Hematopoietic multipotent progenitor cell treated with erythropoietin and hydrocortisone succinate and interleukin-3 and kit ligand, for 15 days (in vitro differentiated cells): Measurements from ENCODE around the gene TAS1R3.
"Not testable (repeated sequence)": the region's sequence is repeated elsewhere in the genome, so short reads cannot be mapped to it uniquely, and the experiment has no call there.

Source experiments
- DNase-seq: peaks from one replicate; pipeline ENCODE4 v3.0.0-alpha.2; 2015; ENCODE audit warnings: low spot score

TAS1R3 gene

DNA sequence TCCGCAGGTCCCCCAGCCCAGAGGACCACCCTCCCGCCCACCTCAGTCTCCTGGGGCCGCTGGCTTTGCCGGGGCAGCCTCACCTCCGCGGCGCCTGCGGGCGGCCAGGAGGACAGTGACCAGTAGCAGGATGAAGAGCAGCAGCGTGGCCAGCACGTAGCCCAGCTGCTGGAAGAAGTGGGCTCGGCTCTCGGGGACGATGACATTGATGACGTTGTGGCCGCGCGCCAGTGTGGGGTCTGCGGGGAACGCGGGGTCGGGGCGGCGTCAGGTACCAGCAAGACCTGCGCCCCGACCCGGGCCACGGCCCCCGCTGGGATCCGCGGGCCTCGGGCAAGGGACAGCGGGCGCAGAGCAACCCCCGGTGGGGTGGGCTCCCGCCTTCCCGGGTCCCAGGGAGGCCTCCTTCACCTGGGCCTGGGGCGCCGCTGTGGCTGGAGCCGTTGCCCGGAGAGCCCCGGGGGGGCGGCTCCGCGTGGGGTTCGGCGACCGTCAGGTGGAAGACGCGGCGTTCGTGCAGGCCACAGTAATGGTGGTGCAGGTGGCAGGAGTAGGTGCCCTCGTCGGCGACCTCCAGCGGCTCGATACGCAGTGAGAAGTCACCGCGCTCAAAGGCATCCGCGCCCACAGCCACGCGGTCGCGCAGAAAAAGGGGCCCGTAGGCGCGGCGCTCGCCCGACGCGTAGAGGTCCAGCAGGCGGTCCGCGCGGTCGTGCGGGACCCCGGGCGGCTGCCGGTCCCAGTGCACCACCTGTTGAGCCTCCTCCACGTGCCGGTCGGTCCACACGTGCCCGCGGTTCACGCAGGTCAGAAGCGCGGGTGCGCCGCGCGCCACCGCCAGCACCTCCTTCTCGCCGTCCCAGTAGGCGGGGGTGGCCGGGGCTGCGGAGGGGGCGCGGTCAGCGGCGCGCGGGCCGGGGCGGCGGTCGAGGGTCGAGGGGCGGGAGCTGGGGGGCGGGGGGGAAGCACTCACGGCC is 23.5 kb downstream of the TAS1R3 start:
- no peak for DNase-seq

DNA sequence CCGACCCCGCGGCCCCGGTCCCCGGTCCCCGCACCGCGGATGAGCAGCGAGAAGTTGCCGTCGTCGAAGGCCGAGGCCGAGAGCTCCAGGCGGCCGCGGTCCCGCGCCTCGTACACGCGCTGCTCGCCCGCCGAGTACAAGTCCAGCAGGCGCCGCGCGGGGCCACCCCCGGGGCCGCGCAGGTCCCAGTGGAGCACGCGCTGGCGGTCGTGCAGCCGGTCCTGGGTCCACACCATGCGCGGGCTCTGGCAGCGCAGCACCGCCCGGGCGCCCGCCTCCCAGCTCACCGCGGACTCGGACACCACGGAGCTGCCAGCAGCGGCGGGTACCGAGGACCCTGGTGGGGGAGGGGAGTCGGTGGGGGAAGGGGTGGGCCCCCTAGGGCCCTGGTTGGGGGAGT is 24.3 kb downstream of the TAS1R3 start:
- DNase-seq, result no peak

DNA sequence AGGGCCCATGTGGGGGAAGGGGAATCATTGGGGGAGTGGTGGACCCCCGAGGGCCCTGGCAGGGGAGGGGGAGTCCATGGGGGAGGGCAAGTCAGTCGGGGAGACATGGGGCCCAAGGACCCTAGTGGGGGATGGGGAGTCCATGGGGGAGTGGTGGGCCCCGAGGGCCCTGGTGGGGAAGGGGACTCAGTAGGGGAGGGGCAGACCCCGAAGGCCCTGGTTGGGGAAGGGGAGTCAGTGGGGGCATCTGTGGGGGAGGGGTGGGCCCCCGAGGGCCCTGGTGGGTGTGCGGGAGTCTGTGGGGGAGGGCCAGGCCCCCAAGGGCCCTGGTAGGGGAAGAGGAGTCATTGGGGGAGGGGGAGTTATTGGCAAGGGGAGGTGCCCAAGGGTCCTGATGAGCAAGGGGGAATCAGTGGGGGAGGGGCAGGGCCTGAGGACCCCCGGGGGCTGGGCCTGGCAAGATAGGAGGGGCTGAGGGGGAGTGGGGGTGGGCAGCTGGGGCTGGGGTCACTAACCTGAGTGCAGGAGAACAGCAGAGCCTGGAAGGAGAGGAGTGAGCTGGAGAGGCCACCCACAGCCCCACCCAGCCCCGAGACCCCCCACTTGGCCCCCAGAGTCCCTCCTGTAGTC is 25.2 kb downstream of the TAS1R3 start:
- DNase-seq, result no peak

DNA sequence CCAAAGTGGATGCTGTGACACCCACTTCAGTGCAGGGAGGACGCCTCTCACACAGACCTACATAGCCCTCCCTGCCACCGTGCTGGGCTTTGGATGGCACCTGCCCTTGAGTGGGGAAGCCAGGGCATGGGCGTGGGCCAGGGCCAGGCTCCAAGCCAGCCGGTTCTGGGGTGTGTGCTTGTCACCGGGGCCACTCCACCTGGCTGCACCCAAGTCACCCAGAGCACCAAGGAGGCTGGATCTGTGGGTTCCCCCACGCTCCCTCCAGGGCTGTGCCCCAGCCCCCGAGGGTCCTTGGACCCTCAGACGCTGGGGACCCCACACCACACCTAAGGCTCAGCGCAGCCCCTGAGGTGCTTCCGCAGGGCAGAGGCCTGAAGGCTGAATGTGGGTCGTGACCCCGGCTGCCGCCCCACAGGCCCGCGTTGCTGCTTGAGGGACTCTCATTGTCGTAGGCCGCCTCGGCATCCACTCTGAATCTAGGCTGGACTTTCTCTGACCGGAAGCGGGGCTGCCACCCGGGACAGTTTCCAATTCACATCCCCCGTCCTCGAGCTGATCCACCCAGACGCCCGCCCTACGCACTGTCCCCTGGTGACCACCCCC is 25.8 kb downstream of the TAS1R3 start:
- DNase-seq, result no peak

DNA sequence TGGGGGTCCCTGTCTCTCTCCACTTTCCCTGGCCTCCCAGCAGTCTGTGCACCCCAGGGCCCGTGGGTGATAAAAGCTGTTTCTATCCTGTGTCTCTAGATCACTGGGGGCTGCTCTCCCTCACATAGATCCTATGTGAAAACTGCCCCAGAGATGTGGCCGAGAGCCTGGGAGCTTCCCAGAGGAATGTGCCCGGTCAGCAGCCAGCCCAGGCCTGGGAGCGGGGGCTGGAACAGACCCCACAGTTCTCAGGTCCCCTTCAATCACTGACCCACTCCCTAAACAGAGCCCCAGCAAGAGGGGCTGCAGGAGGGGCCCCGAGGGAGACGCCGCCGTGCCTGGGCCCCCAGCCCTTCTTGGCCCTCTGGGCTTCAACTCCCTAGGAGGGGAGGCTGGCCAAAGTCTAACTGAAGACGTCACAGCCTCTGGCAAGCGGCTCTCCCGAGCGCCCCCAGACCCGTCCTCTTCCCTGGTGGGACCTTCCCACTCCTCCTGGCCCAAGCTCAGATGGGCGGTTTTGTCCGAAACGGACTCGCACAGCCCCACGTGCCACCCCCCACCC is 26.9 kb downstream of the TAS1R3 start:
- no peak for DNase-seq

DNA sequence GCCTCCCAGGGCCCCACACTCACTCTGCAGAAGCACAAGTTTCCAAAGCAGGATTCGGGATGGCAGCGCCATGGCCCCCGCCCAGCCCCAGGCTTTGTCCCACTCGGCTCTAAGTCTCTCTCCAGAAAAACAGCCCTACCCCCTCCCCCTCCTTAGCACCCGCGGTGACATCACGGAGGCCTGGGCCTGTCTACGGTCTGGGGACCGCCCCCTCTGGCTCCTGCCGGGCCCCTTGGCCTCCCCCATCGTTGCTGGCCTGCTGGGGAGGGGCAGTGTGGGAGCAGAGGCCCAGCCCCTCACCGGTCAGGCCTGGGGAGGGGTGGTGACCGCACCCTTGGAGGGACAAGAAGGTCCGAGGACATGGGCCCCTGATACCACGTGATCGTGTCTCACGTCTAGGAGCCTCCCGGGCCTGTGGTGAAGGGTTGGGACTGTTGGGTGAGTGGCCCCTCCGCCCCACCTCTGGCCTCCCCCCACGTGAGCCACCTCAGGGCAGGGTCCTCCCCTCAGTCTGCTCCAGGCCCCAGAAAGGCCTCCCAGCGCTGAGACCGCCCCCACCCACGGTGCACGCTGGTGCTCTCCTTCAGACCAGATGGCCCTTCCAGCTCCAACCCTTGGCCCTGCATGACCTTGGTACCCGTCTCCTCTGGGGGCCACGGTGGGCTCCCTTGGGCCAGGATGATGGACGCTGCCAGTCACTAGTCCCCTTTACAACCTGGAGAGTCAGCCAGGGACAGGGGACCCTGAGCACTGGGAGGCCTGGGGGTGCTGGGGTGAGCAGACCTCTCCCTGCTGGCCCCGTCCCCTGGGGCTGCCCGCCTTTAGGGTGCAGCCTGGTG is 27.6 kb downstream of the TAS1R3 start, which contains the start of gene MXRA8:
TSS of gene MXRA8 (minus strand) at position 123 of the 839 bp plus-strand sequence. CDS start at position 72, 51 bp downstream.
- no peak for DNase-seq

DNA sequence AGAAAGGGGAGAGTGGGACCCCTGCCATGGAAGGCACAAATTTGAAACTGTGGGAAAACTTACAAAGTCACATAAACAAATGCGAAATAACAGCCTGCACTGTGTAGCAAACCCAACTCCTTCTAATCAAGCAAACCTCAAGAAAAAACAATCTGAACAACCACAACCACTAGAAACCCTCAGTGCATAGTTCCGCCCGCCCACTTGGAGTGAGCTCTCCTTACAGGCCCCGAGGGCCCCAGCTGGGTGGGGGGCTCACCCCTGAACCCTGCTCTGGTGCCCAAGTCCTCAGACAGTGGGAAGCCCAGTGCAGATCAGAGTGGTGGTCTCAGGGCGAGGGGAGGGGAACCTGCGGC is 28.2 kb downstream of the TAS1R3 start:
- DNase-seq, result no peak

DNA sequence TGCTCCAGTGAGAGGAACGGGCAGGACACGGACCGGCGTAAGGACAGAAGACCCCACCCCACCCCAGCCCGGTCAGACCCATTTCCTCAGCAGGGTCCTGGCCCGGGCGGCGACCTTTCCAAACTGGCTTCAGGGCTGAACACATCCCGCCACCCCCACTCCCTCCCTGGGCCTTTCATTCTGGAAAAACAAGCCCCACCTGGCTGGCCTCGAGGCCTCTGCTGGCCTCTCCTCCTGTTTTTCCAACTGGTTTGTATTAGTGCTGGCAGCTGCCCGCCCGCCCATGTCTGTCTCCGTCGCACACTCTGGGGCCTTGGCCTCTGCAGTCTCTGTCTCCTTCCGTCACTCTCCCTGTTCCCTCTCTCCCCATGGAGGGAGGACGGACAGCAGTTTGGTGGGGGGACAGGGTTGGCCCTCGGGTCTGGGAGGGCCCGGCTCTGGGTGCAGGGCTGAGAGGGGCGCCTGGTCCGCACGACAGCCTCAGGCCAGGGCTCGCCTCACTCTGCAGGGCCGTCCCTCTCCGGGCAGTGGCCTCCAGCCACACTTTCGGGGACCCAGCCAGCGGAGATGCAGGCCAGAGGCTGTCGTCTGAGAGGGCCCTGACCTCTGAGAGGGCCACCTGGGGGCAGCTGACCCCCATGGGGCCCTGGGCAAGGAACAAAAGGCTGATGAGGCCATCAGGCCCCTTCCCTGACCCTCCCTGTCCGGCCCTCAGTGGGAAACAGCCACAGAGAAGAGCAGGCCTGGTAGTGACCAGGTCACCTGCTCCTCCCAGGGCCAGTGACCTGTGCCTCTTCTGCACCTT is 28.8 kb downstream of the TAS1R3 start:
- no peak for DNase-seq

DNA sequence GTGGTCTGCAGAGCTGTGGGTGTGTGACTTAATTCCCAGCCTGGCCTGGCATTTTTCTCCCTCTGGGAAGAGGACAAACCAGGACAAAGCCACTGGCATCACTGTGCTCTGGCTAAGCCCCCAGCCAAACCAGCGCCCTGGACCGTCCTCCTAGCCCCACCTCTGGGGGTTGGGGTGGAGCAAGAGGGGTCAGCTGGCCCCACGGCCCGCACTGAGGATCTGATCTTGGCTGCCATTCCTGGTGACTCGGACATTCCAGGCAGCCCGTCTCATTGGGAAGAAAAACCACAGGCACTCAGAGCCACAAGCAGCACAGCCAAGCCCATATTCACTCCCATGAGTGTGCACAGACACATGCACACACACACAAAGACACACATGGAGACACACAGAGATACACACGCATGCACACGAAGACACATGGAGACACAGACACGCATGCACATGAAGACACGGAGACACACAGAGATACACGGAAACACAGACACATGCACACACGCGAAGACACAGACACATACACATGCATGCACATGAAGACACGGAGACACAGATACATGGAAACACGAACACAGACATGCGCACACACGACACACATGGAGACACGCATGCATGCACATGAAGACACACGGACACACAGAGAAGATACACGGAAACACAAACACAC is 29.6 kb downstream of the TAS1R3 start:
- no peak for DNase-seq

DNA sequence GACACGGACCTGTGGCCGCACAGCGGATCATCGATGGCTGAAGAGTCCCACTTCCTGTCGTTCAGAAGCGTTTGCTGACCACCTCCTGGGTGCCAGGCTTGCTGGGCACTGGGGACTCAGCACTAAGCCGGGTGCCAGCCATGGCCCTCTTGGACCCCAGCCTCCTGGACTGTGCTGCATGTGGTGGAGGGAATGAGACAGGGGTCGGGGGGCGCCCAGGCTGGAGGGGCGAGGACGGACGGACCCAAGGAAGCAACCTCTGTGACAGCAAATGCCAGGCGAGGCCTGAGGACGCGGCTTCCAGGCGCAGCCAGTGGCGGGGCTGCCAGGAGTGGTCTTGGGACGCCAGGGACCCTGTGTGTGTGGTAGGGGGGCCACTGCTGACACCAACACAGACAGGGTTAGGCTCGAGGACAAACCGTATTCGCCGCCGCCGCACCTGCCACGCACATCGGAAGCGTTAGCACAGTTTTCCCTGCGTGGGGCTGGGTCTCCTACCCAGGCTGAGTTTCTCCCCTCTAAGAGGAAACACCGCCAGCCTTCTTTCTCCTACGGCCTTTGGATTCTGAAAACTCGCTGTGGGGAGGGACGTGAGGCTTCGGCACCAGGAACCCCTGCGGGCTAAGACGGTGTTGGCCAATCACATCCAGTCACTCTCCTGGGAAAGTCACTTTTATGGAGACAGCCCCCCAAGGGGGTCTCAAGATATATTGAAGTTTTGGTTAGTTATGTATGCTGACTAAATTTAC is 30.3 kb downstream of the TAS1R3 start:
- no peak for DNase-seq

DNA sequence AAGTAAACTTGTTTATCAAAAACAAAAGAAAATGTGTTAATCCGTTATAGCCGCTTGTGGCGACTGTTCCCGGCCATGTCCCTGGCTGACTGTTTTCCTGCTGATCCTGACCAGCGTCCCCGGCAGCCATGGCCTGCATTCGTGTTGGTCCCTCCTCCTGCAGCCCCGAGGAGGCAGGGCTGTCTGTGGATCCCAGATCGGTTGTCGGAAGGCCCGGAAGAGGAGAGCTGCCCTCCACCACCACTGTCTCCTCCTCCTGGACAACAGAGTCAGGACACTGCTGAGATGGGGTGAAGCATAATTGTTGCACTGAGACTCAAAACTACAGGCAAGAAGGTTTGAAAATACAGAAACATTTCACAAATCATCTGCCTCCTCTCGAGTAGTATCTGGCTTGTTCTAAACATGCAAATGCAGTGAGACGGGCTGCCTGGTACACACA is 30.9 kb downstream of the TAS1R3 start:
- no peak for DNase-seq

DNA sequence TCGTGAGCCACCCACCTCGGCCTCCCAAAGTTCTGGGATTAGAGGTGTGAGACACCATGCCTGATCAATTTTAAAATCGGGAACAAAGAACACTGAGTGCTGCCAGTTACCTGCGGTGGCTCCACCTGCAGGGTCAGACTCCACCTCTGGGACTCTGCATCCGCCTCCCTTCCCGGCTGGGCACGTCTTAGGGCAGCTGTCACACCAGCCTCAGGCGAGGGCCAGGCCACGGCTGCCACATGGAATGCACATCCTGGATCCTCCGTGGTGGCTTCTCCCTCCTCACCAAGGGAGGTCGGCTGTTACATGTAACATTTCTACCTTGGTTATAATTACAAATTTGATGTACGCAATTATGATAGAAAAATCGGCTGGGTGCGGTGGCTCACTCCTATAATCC is 33.2 kb downstream of the TAS1R3 start:
- no peak for DNase-seq

DNA sequence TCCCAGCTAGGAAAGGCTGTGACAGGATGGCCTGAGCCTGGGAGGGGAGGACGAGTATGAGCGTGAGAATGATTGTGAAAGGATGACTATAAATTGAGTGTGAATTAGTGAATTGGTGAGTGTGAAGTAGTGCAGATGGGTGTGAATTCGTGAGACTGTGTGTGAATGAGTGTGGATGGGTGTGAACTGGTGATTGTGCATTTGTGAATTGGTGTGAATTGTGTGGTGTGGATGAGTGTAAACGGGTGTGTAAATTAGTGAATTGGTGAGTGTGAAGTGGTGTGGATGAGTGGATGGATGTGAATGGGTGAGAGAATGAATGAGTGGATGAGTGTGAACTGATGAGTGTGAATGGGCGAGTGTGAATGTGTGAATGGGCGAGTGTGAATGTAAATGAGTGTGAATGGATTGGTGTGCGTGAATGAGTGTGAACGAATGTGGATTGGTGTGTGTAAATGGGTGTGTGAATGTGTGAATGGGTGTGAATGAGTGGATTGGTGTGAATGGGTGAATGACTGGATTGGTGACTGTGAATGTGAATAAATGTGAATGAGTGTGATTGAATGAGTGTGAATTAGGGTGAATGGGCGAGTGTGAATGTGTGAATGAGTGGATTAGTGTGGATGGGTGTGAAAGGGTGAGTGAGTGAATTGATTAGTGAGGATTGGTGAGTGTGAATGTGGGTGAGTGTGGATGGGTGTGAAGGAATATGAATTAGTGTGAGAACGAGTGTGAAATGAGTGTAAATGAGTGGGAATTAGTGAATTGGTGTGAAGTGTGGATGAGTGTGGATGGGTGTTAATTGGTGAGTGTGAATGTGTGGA is 35.0 kb downstream of the TAS1R3 start:
- DNase-seq, result no peak

DNA sequence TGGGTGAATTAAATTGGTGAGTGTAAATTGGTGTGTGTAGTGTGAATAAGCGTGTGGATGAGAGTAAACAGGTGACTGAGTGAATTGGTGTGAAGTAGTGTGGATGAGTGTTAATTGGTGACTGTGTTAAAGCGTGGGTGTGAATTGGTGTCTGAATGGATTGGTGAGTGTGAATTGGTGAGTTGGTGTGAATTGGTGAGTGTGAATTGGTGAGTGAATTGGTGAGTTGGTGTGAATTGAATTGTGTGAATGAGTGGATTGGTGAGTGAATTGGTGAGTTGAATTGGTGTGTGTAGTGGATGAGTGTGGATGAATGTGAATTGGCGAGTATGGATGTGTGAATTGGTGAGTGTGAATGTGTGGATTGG is 35.6 kb downstream of the TAS1R3 start:
- no peak for DNase-seq

DNA sequence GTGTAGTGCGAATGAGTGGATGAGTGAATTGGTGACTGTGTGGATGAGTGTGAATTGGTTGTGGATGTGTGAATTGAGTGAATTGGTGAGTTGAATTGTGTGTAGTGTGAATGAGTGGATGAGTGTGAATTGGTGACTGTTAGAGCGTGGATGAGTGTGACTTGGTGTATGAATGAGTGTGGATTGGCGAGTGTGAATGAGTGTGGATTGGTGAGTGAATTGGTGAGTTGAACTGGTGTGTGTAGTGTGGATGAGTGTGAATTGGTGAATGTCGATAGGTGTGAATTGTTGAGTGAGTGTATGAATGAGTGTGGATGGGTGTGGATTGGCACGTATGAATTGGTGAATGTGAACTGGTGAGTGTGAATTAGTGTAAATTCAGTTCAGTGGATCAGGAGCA is 36.2 kb downstream of the TAS1R3 start:
- DNase-seq, result no peak

DNA sequence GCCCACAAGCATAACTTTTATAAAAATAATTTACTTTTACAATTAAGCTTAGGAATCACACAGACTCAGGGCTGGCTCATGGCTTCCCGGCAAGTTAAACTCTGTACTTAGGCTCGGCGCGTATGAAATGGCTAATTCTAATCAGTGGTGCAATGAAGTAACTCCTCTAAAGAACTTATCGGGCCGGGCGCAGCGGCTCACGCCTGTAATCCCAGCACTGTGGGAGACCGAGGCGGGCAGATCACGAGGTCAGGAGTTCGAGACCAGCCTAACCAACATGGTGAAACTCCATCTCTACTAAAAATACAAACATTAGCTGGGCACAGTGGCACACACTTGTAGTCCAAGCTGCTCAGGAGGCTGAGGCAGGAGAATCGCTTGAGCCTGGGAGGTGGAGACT is 39.0 kb downstream of the TAS1R3 start:
- not testable (repeated sequence) for DNase-seq

DNA sequence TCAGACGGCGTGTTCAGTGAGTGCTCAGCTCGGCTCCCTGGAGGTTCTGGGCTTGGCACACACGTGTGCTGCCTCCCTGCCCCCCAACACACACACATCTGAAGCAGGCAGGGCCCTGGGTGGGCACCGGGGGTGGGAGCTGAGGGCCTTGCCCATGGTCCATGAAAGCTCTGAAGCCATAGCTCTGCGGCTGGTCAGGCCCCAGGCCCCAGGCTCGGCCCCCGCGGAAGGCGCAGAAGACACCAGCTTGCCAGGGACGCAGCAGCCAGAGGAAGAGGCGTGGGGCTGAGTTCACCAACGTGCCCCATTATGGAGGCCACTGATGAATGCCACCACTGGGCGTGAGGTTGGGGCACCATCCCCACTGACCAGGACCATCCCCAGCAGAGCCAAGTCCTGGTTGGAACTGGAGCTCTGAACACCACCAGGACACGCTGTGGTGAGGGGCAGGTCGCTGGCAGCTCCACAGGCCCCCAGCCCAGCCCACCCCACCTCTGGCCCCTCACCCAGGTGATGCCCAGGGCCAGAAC is 39.8 kb downstream of the TAS1R3 start:
- no peak for DNase-seq

DNA sequence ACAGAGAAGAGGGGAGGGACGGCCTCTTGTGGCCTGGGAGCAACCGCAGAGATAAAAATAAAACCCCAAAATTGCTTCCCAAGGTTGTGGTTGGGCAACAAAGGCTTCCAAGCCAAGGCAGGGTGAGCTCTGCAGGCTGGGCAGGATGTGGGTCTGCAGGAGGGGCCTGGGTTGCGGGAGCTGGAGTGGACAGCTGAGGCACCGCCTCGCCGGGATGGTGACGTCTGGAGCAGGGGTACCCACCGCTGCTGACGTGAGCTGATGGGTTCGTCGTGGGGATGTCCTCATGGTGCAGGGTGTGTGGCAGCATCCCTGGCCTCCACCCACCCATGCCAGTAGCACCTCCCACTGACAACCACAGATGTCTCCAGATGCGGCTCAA is 40.3 kb downstream of the TAS1R3 start:
- DNase-seq, result no peak
